ENCODE measurements around the gene STK32C.
"Not testable (repeated sequence)": the region's sequence is repeated elsewhere in the genome, so short reads cannot be mapped to it uniquely, and the experiment has no call there.

The STK32C gene

GRCh38 chr10:132314881-132315280 lies 7.1 kb upstream of the STK32C start:
- DNase-seq: not testable (repeated sequence)

- no peak for DNase-seq
Measured at GRCh38 chr10:132314336-132314735, 6.6 kb upstream of the STK32C start.

- DNase-seq: no peak
Measured at GRCh38 chr10:132313865-132314264, 6.1 kb upstream of the STK32C start.

GRCh38 chr10:132313305-132313704 lies 5.6 kb upstream of the STK32C start:
- no peak for DNase-seq

- no peak for DNase-seq
Measured at GRCh38 chr10:132311338-132311939, 3.7 kb upstream of the STK32C start.

- no peak for DNase-seq
Measured at GRCh38 chr10:132310701-132311337, 3.1 kb upstream of the STK32C start.

- DNase-seq: no peak
Measured at GRCh38 chr10:132309879-132310591, 2.3 kb upstream of the STK32C start.

- DNase-seq: no peak
Measured at GRCh38 chr10:132309471-132309865, 1.7 kb upstream of the STK32C start.

GRCh38 chr10:132308587-132309470 lies 1.1 kb upstream of the STK32C start:
- no peak for DNase-seq

- DNase-seq: peak; percentile 32
Measured at GRCh38 chr10:132306864-132307751, 642 bp downstream of the STK32C start.

- DNase-seq: no peak
Measured at GRCh38 chr10:132306343-132306685, 1.4 kb downstream of the STK32C start.

GRCh38 chr10:132305654-132306342 lies 2.0 kb downstream of the STK32C start:
- DNase-seq: no peak

GRCh38 chr10:132304756-132305509 lies 2.8 kb downstream of the STK32C start:
- DNase-seq: no peak

- no peak for DNase-seq
Measured at GRCh38 chr10:132303361-132304115, 4.2 kb downstream of the STK32C start.

- no peak for DNase-seq
Measured at GRCh38 chr10:132302421-132303310, 5.1 kb downstream of the STK32C start.

GRCh38 chr10:132301371-132302330 lies 6.1 kb downstream of the STK32C start:
- no peak for DNase-seq

GRCh38 chr10:132300582-132300981 lies 7.2 kb downstream of the STK32C start:
- DNase-seq: no peak

Data from NCI-H526 treated with DMSO at 0.1 percent for 48 hours (cell line).